ENCODE measurements around the gene TST. TPM values are rescaled to one million over a fixed set of nuclear protein-coding genes. Genes with fewer than 3 reads are reported as not detected.

TST gene
- total and polyA plus RNA-seq, 10 donors, result 10.3 to 27.1 (median 12.8) TPM

- peak overlapping the region; percentile 60 to 94 (median 71) for H3K4me3 ChIP-seq
- H3K9me3 ChIP-seq, result no peaks in the 10 kb centered on the region
- TF ChIP-seq, protein P1, sequence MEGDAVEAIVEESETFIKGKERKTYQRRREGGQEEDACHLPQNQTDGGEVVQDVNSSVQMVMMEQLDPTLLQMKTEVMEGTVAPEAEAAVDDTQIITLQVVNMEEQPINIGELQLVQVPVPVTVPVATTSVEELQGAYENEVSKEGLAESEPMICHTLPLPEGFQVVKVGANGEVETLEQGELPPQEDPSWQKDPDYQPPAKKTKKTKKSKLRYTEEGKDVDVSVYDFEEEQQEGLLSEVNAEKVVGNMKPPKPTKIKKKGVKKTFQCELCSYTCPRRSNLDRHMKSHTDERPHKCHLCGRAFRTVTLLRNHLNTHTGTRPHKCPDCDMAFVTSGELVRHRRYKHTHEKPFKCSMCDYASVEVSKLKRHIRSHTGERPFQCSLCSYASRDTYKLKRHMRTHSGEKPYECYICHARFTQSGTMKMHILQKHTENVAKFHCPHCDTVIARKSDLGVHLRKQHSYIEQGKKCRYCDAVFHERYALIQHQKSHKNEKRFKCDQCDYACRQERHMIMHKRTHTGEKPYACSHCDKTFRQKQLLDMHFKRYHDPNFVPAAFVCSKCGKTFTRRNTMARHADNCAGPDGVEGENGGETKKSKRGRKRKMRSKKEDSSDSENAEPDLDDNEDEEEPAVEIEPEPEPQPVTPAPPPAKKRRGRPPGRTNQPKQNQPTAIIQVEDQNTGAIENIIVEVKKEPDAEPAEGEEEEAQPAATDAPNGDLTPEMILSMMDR (IDR thresholded peaks at IDR 0.05 in 8 of 11, conservative IDR thresholded peaks at IDR 0.05 in 3 of 11), result no peak
- no peak for TF ChIP-seq POLR2AphosphoS5 (IDR thresholded peaks at IDR 0.05)
- no peak for TF ChIP-seq POLR2A (IDR thresholded peaks at IDR 0.05)
- peak overlapping the region in 6 of 8 donors; percentile 31 to 87 (median 82) for H3K27ac ChIP-seq
- H3K27me3 ChIP-seq (replicated peaks in 1 of 7), result peaks cover 0 to 6% (median 0%) of the 10 kb centered on the region in 7 donors
- no peaks in the 10 kb centered on the region for H3K36me3 ChIP-seq
- intact Hi-C loops (cut with DNase I; ENCODE audit: low total_unique reads), result no loop called here
- 75 to 83% (median 83%) methylated on average over 13 to 45 of the region's 45 CpGs for WGBS, 5 donors
- DNase-seq, result peak; percentile 80
- H3K4me1 ChIP-seq, result peaks cover 5 to 60% (median 40%) of the 10 kb centered on the region in 6 donors
Measured at GRCh38 chr22:37018086-37018814, 997 bp downstream of the TST start.

- H3K4me3 ChIP-seq, result peak overlapping the region in 1 of 8 donors; percentile 94
- TF ChIP-seq POLR2A (IDR thresholded peaks at IDR 0.05) (no peak), POLR2AphosphoS5 (IDR thresholded peaks at IDR 0.05) (no peak)
- TF ChIP-seq, protein P1 (IDR thresholded peaks at IDR 0.05 in 8 of 11, conservative IDR thresholded peaks at IDR 0.05 in 3 of 11), result no peak
- 89 to 96% (median 93%) methylated on average over 10 of the region's 10 CpGs for WGBS, 5 donors
- intact Hi-C loops (cut with DNase I; ENCODE audit: low total_unique reads), result no loop called here
- no peak for DNase-seq
- no peaks in the 10 kb centered on the region for H3K36me3 ChIP-seq
- peaks cover 5 to 60% (median 40%) of the 10 kb centered on the region in 6 donors for H3K4me1 ChIP-seq
- H3K27ac ChIP-seq, result peak overlapping the region in 1 of 8 donors; percentile 17
- no peaks in the 10 kb centered on the region for H3K9me3 ChIP-seq
- peaks cover 0 to 6% (median 0%) of the 10 kb centered on the region in 7 donors for H3K27me3 ChIP-seq (replicated peaks in 1 of 7)
Measured at GRCh38 chr22:37017356-37017755, 1.9 kb downstream of the TST start.

- H3K36me3 ChIP-seq, result no peaks in the 10 kb centered on the region
- 86 to 94% (median 89%) methylated on average over 14 of the region's 14 CpGs for WGBS, 5 donors
- intact Hi-C loops (cut with DNase I; ENCODE audit: low total_unique reads), result no loop called here
- H3K9me3 ChIP-seq, result no peaks in the 10 kb centered on the region
- TF ChIP-seq, protein P1 (IDR thresholded peaks at IDR 0.05 in 8 of 11, conservative IDR thresholded peaks at IDR 0.05 in 3 of 11), result no peak
- TF ChIP-seq POLR2AphosphoS5 (IDR thresholded peaks at IDR 0.05), result no peak
- no peak for TF ChIP-seq POLR2A (IDR thresholded peaks at IDR 0.05)
- H3K4me3 ChIP-seq, result no peak overlapping the region
- H3K27ac ChIP-seq, result peak overlapping the region in 1 of 8 donors; percentile 17
- DNase-seq, result no peak
- peaks cover 5 to 51% (median 30%) of the 10 kb centered on the region in 6 donors for H3K4me1 ChIP-seq
- peaks cover 0 to 6% (median 0%) of the 10 kb centered on the region in 7 donors for H3K27me3 ChIP-seq (replicated peaks in 1 of 7)
Measured at GRCh38 chr22:37016134-37016910, 2.9 kb downstream of the TST start.

- intact Hi-C loops (cut with DNase I; ENCODE audit: low total_unique reads), result no loop called here
- Histone ChIP-seq H3K4me3 (no peak overlapping the region), H3K27me3 (replicated peaks in 1 of 7) (peaks cover 0 to 6% (median 0%) of the 10 kb centered on the region in 7 donors), H3K9me3 (no peaks in the 10 kb centered on the region), H3K36me3 (no peaks in the 10 kb centered on the region), H3K4me1 (peaks cover 4 to 43% (median 23%) of the 10 kb centered on the region in 6 donors), H3K27ac (no peak overlapping the region)
- TF ChIP-seq, protein P1 (IDR thresholded peaks at IDR 0.05 in 8 of 11, conservative IDR thresholded peaks at IDR 0.05 in 3 of 11), result no peak
- no peak for TF ChIP-seq POLR2A (IDR thresholded peaks at IDR 0.05)
- no peak for TF ChIP-seq POLR2AphosphoS5 (IDR thresholded peaks at IDR 0.05)
- DNase-seq, result no peak
- WGBS, 5 donors, result 77 to 91% (median 90%) methylated on average over 4 of the region's 4 CpGs
Measured at GRCh38 chr22:37015587-37015878, 3.7 kb downstream of the TST start.
